Measurements from ENCODE around the gene CCDC127.

DNA sequence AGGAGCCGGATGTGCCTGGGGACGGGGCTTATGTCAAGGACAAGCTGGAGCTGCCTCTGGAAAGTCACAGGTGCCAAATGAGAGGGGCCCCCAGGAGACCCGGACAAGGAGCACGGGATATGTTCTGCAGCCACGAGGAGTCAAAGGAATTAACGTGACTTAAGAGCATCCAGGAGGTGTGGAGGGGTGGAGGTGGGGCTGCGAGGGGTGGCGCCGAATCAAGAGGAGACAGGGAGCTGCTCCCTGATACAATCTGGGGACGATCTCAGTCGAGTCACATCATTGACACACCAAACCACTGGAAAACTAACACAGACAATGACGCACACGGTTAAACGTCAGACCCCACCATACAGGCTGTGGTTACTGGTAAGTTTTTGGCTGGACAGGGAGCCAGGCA, 10.4 kb downstream of the CCDC127 start:
- TF ChIP-seq POLR2AphosphoS5 (IDR thresholded peaks at IDR 0.05; ENCODE audit: insufficient read depth, low read depth, low read length) (no peak), EZH2 (IDR thresholded peaks at IDR 0.05; ENCODE audit: borderline replicate concordance, low read depth, low read length, severe bottlenecking) (no peak), MYC (IDR thresholded peaks at IDR 0.05; ENCODE audit: low read depth, low read length) (no peak), GATA2 (IDR thresholded peaks at IDR 0.05; ENCODE audit: insufficient read depth, insufficient read length, low read depth, low read length) (no peak)
- TF ChIP-seq, protein P1, sequence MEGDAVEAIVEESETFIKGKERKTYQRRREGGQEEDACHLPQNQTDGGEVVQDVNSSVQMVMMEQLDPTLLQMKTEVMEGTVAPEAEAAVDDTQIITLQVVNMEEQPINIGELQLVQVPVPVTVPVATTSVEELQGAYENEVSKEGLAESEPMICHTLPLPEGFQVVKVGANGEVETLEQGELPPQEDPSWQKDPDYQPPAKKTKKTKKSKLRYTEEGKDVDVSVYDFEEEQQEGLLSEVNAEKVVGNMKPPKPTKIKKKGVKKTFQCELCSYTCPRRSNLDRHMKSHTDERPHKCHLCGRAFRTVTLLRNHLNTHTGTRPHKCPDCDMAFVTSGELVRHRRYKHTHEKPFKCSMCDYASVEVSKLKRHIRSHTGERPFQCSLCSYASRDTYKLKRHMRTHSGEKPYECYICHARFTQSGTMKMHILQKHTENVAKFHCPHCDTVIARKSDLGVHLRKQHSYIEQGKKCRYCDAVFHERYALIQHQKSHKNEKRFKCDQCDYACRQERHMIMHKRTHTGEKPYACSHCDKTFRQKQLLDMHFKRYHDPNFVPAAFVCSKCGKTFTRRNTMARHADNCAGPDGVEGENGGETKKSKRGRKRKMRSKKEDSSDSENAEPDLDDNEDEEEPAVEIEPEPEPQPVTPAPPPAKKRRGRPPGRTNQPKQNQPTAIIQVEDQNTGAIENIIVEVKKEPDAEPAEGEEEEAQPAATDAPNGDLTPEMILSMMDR (IDR thresholded peaks at IDR 0.05; ENCODE audit: extremely low read depth in 1 of 2, insufficient read depth in 1 of 2, low read depth in 1 of 2, low read length in 2 of 2), result no peak

Measured in endothelial cell of umbilical vein (primary cell).